Retinal pigment epithelial cell (primary cell): ENCODE data around the gene ADAM19.

Source experiments
- DNase-seq: peaks from one replicate; pipeline ENCODE4 v3.0.0-alpha.2; 2010; ENCODE audit warnings: low read depth
- H3K4me3 ChIP-seq: 2 replicates; pipeline ENCODE4 v1.5.1; 2011; ENCODE audit warnings: mild to moderate bottlenecking, low read length, control low read depth, moderate library complexity
- CTCF ChIP-seq: conservative IDR thresholded peaks from 2 replicates; pipeline ENCODE4 v1.5.1; 2011; ENCODE audit warnings: low read depth, low read length, control low read depth, inconsistent platforms

The ADAM19 gene

GRCh38 chr5:157506981-157507780 lies 68.4 kb downstream of the ADAM19 start:
- no peak overlapping the region for H3K4me3 ChIP-seq
- TF ChIP-seq CTCF = no peak
- DNase-seq = no peak

GRCh38 chr5:157506066-157506590 lies 69.4 kb downstream of the ADAM19 start:
- DNase-seq = no peak
- no peak overlapping the region for H3K4me3 ChIP-seq
- TF ChIP-seq CTCF = no peak

GRCh38 chr5:157505496-157505895 lies 70.1 kb downstream of the ADAM19 start:
- no peak for DNase-seq
- no peak overlapping the region for H3K4me3 ChIP-seq
- TF ChIP-seq CTCF = no peak

GRCh38 chr5:157504053-157504452 lies 71.5 kb downstream of the ADAM19 start:
- TF ChIP-seq CTCF = no peak
- DNase-seq = no peak
- no peak overlapping the region for H3K4me3 ChIP-seq

GRCh38 chr5:157502143-157502647 lies 73.4 kb downstream of the ADAM19 start:
- no peak overlapping the region for H3K4me3 ChIP-seq
- DNase-seq = no peak

GRCh38 chr5:157497875-157498611 lies 77.5 kb downstream of the ADAM19 start:
- TF ChIP-seq CTCF = no peak
- no peak for DNase-seq
- no peak overlapping the region for H3K4me3 ChIP-seq

More at GRCh38 chr5:157502143-157502647, 73.4 kb downstream of the ADAM19 start:
- TF ChIP-seq CTCF = no peak
